SK-N-DZ (cell line): ENCODE results near the gene OGFR.
"Not testable (repeated sequence)": the region's sequence is repeated elsewhere in the genome, so short reads cannot be mapped to it uniquely, and the experiment has no call there.

Experiments used
- DNase-seq: peaks from one replicate; pipeline ENCODE4 v3.0.0-alpha.2; 2015; ENCODE audit warnings: low spot score

OGFR gene

GRCh38 chr20:62838128-62838891 lies 33.7 kb downstream of the OGFR start:
- DNase-seq = no peak

GRCh38 chr20:62839261-62839660 lies 34.6 kb downstream of the OGFR start:
- DNase-seq = no peak

GRCh38 chr20:62839816-62840215 lies 35.2 kb downstream of the OGFR start:
- DNase-seq = no peak

GRCh38 chr20:62840244-62841197 lies 35.9 kb downstream of the OGFR start:
- no peak for DNase-seq

- no peak for DNase-seq
Measured at GRCh38 chr20:62841705-62842212, 37.1 kb downstream of the OGFR start.

GRCh38 chr20:62843656-62844055 lies 39.0 kb downstream of the OGFR start:
- no peak for DNase-seq

GRCh38 chr20:62844182-62844581 lies 39.5 kb downstream of the OGFR start:
- DNase-seq = no peak

- DNase-seq = no peak
Measured at GRCh38 chr20:62845416-62846160, 41.0 kb downstream of the OGFR start.

- no peak for DNase-seq
Measured at GRCh38 chr20:62846166-62846890, 41.7 kb downstream of the OGFR start.

- DNase-seq = not testable (repeated sequence)
Measured at GRCh38 chr20:62848917-62849316, 44.3 kb downstream of the OGFR start.

- no peak for DNase-seq
Measured at GRCh38 chr20:62849431-62849830, 44.8 kb downstream of the OGFR start.

GRCh38 chr20:62850333-62850974 lies 45.8 kb downstream of the OGFR start:
- DNase-seq = no peak

- DNase-seq = no peak
Measured at GRCh38 chr20:62852196-62852595, 47.6 kb downstream of the OGFR start.

- DNase-seq = no peak
Measured at GRCh38 chr20:62852841-62853240, 48.2 kb downstream of the OGFR start.

- DNase-seq = not testable (repeated sequence)
Measured at GRCh38 chr20:62853304-62853703, 48.7 kb downstream of the OGFR start.

- no peak for DNase-seq
Measured at GRCh38 chr20:62854121-62854520, 49.5 kb downstream of the OGFR start.

GRCh38 chr20:62855120-62855519 lies 50.5 kb downstream of the OGFR start:
- no peak for DNase-seq

GRCh38 chr20:62856931-62857619 lies 52.4 kb downstream of the OGFR start:
- DNase-seq = no peak

- DNase-seq = no peak
Measured at GRCh38 chr20:62858058-62858830, 53.6 kb downstream of the OGFR start.
